AG10803 (cell line): Measurements from ENCODE around the gene GGNBP2.

ENCODE experiments used
- DNase-seq: peaks from one replicate; pipeline ENCODE4 v3.0.0; 2010; ENCODE audit warnings: low read depth
- H3K4me3 ChIP-seq: 2 replicates; pipeline ENCODE4 v1.5.1; 2011; ENCODE audit warnings: mild to moderate bottlenecking, low read length, control low read depth
- CTCF ChIP-seq: conservative IDR thresholded peaks from 2 replicates; pipeline ENCODE4 v1.5.1; 2011; ENCODE audit warnings: mild to moderate bottlenecking, low read length, control low read depth, inconsistent platforms

The GGNBP2 gene

GRCh38 chr17:36544307-36545076 is at the start of gene GGNBP2:
TSS of gene GGNBP2 (plus strand) at chr17:36544919. CDS start at chr17:36545725, 806 bp downstream.
- TF ChIP-seq CTCF, result no peak
- peak; percentile 92 for DNase-seq
- peak within 1 kb of the TSS; percentile 97 for H3K4me3 ChIP-seq

- H3K4me3 ChIP-seq, result no peak overlapping the region
- no peak for TF ChIP-seq CTCF
- DNase-seq, result peak; percentile 60
Measured at GRCh38 chr17:36495076-36495578, 49.6 kb upstream of the GGNBP2 start.

- TF ChIP-seq CTCF, result no peak
- DNase-seq, result peak; percentile 17
- H3K4me3 ChIP-seq, result no peak overlapping the region
Measured at GRCh38 chr17:36496018-36496789, 48.5 kb upstream of the GGNBP2 start.

GRCh38 chr17:36498155-36498554 is 46.6 kb upstream of the GGNBP2 start:
- TF ChIP-seq CTCF, result no peak
- DNase-seq, result no peak
- no peak overlapping the region for H3K4me3 ChIP-seq

GRCh38 chr17:36498560-36499300 is 46.0 kb upstream of the GGNBP2 start:
- no peak overlapping the region for H3K4me3 ChIP-seq
- TF ChIP-seq CTCF, result no peak
- no peak for DNase-seq

- no peak for TF ChIP-seq CTCF
- H3K4me3 ChIP-seq, result no peak overlapping the region
- DNase-seq, result no peak
Measured at GRCh38 chr17:36500745-36501225, 43.9 kb upstream of the GGNBP2 start.
